ENCODE data around the gene ASB1. TPM values are rescaled to one million over a fixed set of nuclear protein-coding genes. Genes with fewer than 3 reads are reported as not detected.

ASB1 gene
- total and polyA plus RNA-seq, 10 of the 15 experiments (the other 5 are each of a cell fraction or from before 2014, with no cell fraction given), result 5.2 to 31.2 (median 25.8) TPM

GRCh38 chr2:238423561-238424312 lies 3.0 kb upstream of the ASB1 start:
- Histone ChIP-seq H3K79me2 (ENCODE audit: control insufficient read depth, insufficient read depth, low read length) (peaks cover 20% of the 10 kb centered on the region), H3K27ac (ENCODE audit: control insufficient read depth, insufficient read depth) (no peak overlapping the region), H3K4me2 (ENCODE audit: control insufficient read depth, insufficient read depth) (no peak overlapping the region), H3K4me3 (no peak overlapping the region), H3K36me3 (ENCODE audit: control insufficient read depth in 2 of 2, insufficient read depth in 2 of 2, low read length in 1 of 2) (no peaks in the 10 kb centered on the region; a peak in 1 of 4 replicates), H3K27me3 (replicated peaks in 1 of 2; ENCODE audit: control insufficient read depth in 2 of 2, insufficient read depth in 2 of 2, low read length in 1 of 2) (no peaks in the 10 kb centered on the region), H2AFZ (ENCODE audit: control insufficient read depth, low read depth, low read length) (no peak overlapping the region), H3K9me3 (replicated peaks; ENCODE audit: control insufficient read depth, insufficient read depth, low read length) (no peaks in the 10 kb centered on the region), H3K9ac (ENCODE audit: control insufficient read depth, insufficient read depth, low read length) (no peak overlapping the region), H3K4me1 (ENCODE audit: control insufficient read depth, insufficient read depth, low read length) (peaks cover 11% of the 10 kb centered on the region; the same call in 1 of the 2 replicates), H4K20me1 (ENCODE audit: control insufficient read depth, insufficient read depth) (no peaks in the 10 kb centered on the region)
- SMC1A ChIA-PET (ENCODE audit: uncharacterized antibody, unreplicated experiment), result no interaction called here
- no TSS peak for BruUV-seq (replicated peaks)
- DNase-seq (ENCODE audit: low read depth, low spot score) (no peak), ATAC-seq (no peak), FAIRE-seq (no peak)
- in situ Hi-C loops (cut with MboI) (no loop called here), intact Hi-C loops (cut with micrococcal nuclease; ENCODE audit: unreplicated experiment) (no loop called here)
- POLR2A ChIA-PET, result no interaction called here
- WGBS (ENCODE audit: insufficient coverage, insufficient replicate concordance, low lambda C conversion rate, missing lambda C conversion rate), result 52% methylated on average over 9 of the region's 9 CpGs
- CTCF ChIA-PET, result no interaction called here
- RAD21 ChIA-PET (ENCODE audit: unreplicated experiment), result no interaction called here
- TF ChIP-seq REST (IDR thresholded peaks at IDR 0.05; ENCODE audit: low read depth, low read length) (no peak), ATF2 (IDR thresholded peaks at IDR 0.05; ENCODE audit: low read length) (no peak), FOXM1 (IDR thresholded peaks at IDR 0.05; ENCODE audit: low read depth, low read length) (no peak), E2F4 (IDR thresholded peaks at IDR 0.05; ENCODE audit: low read depth, low read length) (no peak), IRF4 (IDR thresholded peaks at IDR 0.05; ENCODE audit: low read depth, low read length) (no peak), IRF5 (IDR thresholded peaks at IDR 0.05; ENCODE audit: borderline replicate concordance) (no peak), ZBTB33 (IDR thresholded peaks at IDR 0.05) (no peak), POU2F2 (IDR thresholded peaks at IDR 0.05; ENCODE audit: borderline replicate concordance, low read depth, low read length) (no peak), SMAD5 (IDR thresholded peaks at IDR 0.05; ENCODE audit: low read depth) (no peak), NR2C2 (IDR thresholded peaks at IDR 0.05; ENCODE audit: borderline replicate concordance, control insufficient read depth, insufficient read length, low read depth) (no peak), FOS (IDR thresholded peaks at IDR 0.05; ENCODE audit: borderline replicate concordance, extremely low read depth, insufficient read length) (no peak), RAD21 (IDR thresholded peaks at IDR 0.05; ENCODE audit: insufficient read depth, low read depth, low read length) (no peak)

Measured in GM12878 (cell line).